Right atrium auricular region (tissue), 2 donors: ENCODE measurements around the gene NDE1. TPM values are rescaled to one million over a fixed set of nuclear protein-coding genes. Genes with fewer than 3 reads are reported as not detected.

Source experiments
- DNase-seq: peaks from one replicate; pipeline ENCODE4 v3.0.0-alpha.2; 2019; ENCODE audit warnings: low spot score
- H3K27ac ChIP-seq, 2 donors: fragments of 200-600 bp; sonication (generic); 1 replicate in 1 of 2; 2 replicates in 1 of 2; pipeline ENCODE4 v1.5.1; 2016 to 2019
- H3K27me3 ChIP-seq, 2 donors: fragments of 200-600 bp; sonication (generic); one replicate each; pipeline versions ENCODE4 v1.5.1 to v1.6.0; 2017 to 2019
- H3K36me3 ChIP-seq: fragments of 200-600 bp; sonication (generic); one replicate; pipeline ENCODE4 v1.5.1; 2016
- H3K4me1 ChIP-seq, 2 donors: fragments of 200-600 bp; sonication (generic); one replicate each; pipeline versions ENCODE4 v1.5.1 to v1.6.0; 2017 to 2019
- H3K4me3 ChIP-seq, 2 donors: fragments of 200-600 bp; sonication (generic); 1 replicate in 1 of 2; 2 replicates in 1 of 2; pipeline ENCODE4 v1.5.1; 2017 to 2019; ENCODE audit warnings: mild to moderate bottlenecking in 1 of 2, moderate library complexity in 1 of 2
- H3K9me3 ChIP-seq, 2 donors: fragments of 200-600 bp; sonication (generic); one replicate each; pipeline ENCODE4 v1.5.1; 2019
- total RNA-seq, 2 donors: library from RNA; depleted of rRNA; stranded (reverse); fragments of >200 nt; gene quantifications; one replicate each; pipeline ENCODE4 v1.1.0, GENCODE V29; 2016
- TF ChIP-seq, protein P1 (sequence below), 2 donors: fragments of 200-600 bp; sonication (generic); IDR thresholded peaks; one replicate each; pipeline ENCODE4 v1.5.1; 2019; ENCODE audit warnings: antibody characterized with exemption in 2 of 2

NDE1 gene
- total RNA-seq, 2 donors from 2014 or later: 12.5 to 18.6 TPM

DNA sequence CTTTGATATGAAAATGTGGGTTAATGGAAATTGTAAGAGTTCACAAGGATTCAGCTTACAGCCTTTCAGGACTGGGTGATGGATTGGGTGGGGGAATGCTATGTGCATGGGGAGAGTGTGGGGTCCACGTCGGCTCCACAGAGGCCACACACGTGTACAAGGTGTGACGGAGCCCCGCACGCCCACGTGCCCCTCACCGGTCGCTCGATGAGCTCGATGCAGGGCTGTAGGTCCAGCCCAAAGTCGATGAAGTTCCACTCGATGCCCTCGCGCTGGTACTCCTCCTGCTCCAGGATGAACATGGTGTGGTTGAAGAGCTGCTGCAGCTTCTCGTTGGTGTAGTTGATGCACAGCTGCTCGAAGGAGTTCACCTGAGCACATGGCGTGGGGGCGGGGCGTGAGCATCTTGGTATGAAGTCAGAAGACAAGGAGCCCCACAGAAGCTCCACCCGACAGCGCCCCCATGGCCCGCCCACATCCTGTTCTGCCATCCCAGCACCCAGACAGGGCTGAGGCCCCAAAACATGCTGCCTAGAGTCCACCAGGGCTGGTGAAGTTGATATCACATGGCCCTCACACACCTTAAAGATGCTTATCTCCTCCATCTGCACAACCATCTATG is 107.7 kb downstream of the NDE1 start:
- TF ChIP-seq, protein P1, sequence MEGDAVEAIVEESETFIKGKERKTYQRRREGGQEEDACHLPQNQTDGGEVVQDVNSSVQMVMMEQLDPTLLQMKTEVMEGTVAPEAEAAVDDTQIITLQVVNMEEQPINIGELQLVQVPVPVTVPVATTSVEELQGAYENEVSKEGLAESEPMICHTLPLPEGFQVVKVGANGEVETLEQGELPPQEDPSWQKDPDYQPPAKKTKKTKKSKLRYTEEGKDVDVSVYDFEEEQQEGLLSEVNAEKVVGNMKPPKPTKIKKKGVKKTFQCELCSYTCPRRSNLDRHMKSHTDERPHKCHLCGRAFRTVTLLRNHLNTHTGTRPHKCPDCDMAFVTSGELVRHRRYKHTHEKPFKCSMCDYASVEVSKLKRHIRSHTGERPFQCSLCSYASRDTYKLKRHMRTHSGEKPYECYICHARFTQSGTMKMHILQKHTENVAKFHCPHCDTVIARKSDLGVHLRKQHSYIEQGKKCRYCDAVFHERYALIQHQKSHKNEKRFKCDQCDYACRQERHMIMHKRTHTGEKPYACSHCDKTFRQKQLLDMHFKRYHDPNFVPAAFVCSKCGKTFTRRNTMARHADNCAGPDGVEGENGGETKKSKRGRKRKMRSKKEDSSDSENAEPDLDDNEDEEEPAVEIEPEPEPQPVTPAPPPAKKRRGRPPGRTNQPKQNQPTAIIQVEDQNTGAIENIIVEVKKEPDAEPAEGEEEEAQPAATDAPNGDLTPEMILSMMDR (IDR thresholded peaks at IDR 0.05): no peak
- Histone ChIP-seq H3K4me1 (no peaks in the 10 kb centered on the region), H3K4me3 (no peak overlapping the region), H3K36me3 (no peaks in the 10 kb centered on the region), H3K9me3 (no peaks in the 10 kb centered on the region), H3K27me3 (no peaks in the 10 kb centered on the region), H3K27ac (no peak overlapping the region)
- no peak for DNase-seq

DNA sequence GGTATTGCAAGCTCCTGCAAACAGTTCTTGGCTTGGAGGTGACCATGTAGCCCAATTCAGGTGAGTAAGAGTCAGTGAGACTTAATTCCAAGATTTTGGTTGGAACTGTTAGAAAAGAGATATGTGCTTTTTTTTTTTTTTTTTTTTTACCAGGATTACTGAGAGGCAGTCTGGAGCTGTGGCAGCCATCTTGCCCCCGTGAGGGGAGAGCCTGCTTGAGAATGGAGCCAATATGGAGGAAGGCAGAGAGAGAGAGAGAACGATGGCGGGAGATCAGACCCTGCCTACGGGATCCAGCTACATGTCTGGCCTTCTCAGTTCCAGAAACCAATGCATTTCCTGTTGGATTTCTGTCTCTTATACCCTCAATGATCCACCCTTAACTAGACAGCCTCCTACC is 109.0 kb downstream of the NDE1 start:
- H3K27me3 ChIP-seq: no peaks in the 10 kb centered on the region
- TF ChIP-seq, protein P1 (IDR thresholded peaks at IDR 0.05): no peak
- no peaks in the 10 kb centered on the region for H3K36me3 ChIP-seq
- no peaks in the 10 kb centered on the region for H3K4me1 ChIP-seq
- no peak for DNase-seq
- H3K9me3 ChIP-seq: no peaks in the 10 kb centered on the region
- H3K27ac ChIP-seq: no peak overlapping the region
- H3K4me3 ChIP-seq: no peak overlapping the region

DNA sequence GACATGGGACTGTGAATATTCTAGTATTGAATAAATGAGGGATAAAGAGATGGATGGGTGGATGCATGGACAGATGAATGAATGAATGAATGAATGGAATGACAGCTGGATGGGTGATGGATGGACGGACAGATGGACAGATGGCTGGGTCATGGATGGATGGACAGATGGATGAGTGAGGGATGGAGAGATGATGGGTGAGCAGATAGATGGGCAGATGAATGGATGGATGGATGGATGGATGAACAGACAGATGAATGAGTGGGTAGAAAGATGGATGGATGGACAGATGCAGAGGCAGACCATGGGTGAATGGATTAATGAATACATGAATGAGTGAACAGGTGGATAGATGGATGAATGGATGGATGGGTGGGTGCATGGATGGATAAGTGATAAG is 110.1 kb downstream of the NDE1 start:
- no peak overlapping the region for H3K27ac ChIP-seq
- H3K27me3 ChIP-seq: no peaks in the 10 kb centered on the region
- TF ChIP-seq, protein P1 (IDR thresholded peaks at IDR 0.05): no peak
- H3K9me3 ChIP-seq: no peaks in the 10 kb centered on the region
- no peaks in the 10 kb centered on the region for H3K36me3 ChIP-seq
- no peak overlapping the region for H3K4me3 ChIP-seq
- DNase-seq: no peak
- H3K4me1 ChIP-seq: no peaks in the 10 kb centered on the region

DNA sequence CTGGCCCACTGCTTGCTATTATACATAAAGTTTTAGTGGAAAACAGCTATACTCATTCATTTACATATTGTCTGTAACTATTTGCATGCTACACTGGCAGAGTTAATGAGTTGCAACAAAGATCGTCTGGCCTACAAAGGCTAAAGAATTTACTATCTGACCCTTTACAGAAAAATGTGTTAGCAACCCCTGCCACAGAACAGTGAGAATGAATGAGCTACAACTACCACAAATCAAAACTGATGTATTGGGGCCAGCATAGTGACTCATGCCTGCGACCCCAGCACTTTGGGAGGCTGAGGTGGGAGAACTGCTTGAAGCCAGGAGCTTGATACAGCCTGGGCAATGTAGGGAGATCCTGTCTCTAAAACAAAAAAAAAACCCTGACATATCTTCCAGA is 114.1 kb downstream of the NDE1 start:
- TF ChIP-seq, protein P1 (IDR thresholded peaks at IDR 0.05): no peak
- H3K27me3 ChIP-seq: no peaks in the 10 kb centered on the region
- H3K36me3 ChIP-seq: no peaks in the 10 kb centered on the region
- no peak overlapping the region for H3K4me3 ChIP-seq
- no peaks in the 10 kb centered on the region for H3K4me1 ChIP-seq
- no peak overlapping the region for H3K27ac ChIP-seq
- no peak for DNase-seq
- H3K9me3 ChIP-seq: no peaks in the 10 kb centered on the region

DNA sequence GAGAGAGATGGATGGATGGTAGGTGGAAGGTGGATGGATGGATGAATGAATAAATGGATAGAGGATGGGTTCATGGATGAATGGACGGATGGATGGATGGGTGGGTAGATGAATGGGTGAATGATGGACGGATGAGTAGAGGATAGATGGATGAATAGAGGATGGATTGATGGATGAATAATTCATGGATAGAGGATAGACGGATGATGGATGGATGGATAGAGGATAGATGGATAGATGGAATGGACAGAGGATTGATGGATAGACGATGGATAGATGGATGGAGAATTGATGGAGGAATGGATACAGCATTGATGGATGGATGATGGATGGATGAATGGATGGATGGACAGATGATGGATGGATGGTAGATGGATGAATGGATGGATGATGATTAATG is 115.1 kb downstream of the NDE1 start:
- Histone ChIP-seq H3K27ac (no peak overlapping the region), H3K36me3 (no peaks in the 10 kb centered on the region), H3K9me3 (no peaks in the 10 kb centered on the region), H3K27me3 (no peaks in the 10 kb centered on the region), H3K4me3 (no peak overlapping the region), H3K4me1 (peaks cover 0 to 4% of the 10 kb centered on the region in 2 donors)
- TF ChIP-seq, protein P1 (IDR thresholded peaks at IDR 0.05): no peak
- DNase-seq: no peak

DNA sequence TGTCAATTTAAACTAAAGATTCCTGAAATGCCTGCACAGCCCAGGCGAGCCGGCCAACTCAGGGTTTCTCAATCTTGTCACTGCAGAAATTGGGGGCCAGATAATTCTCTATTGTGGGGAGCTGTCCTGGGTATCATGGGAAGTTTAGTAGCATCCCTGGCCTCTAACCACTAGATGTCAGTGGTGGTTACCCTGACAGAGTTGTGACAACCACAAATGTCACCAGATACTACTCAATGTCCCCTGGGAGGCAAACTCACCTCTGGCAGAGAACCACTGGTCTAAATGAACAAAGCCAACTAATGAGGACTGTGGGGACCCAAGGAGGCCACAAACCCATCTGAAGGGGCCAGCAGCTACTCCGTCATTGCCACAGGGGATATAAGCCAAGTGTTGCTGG is 115.8 kb downstream of the NDE1 start:
- no peak for DNase-seq
- Histone ChIP-seq H3K36me3 (no peaks in the 10 kb centered on the region), H3K4me1 (peaks cover 0 to 11% of the 10 kb centered on the region in 2 donors), H3K4me3 (no peak overlapping the region), H3K27ac (no peak overlapping the region), H3K27me3 (no peaks in the 10 kb centered on the region), H3K9me3 (no peaks in the 10 kb centered on the region)
- TF ChIP-seq, protein P1 (IDR thresholded peaks at IDR 0.05): peak; percentile 46 to 80
